PC-9 (cell line): Measurements from ENCODE around the gene CAPNS1. TPM values are rescaled to one million over a fixed set of nuclear protein-coding genes. Genes with fewer than 3 reads are reported as not detected.

Experiments
- BruUV-seq: library from RNA; stranded (reverse); fragments of 400-500 nt; replicated peaks from 2 replicates; lab custom pipeline; 2021; lab: Mats Ljungman, UMichigan
- CTCF ChIA-PET: fragments of 300-600 bp; sonication (Branson Sonifier 250); formaldehyde crosslinking; loops from one replicate; lab custom pipeline; 2022; ENCODE audit warnings: antibody characterized with exemption; lab: Charles Lee
- POLR2A ChIA-PET: fragments of 300-600 bp; sonication (Branson Sonifier 250); formaldehyde crosslinking; loops from one replicate; lab custom pipeline; 2022; ENCODE audit warnings: antibody characterized with exemption; ENCODE audit not compliant: unreplicated experiment; lab: Charles Lee
- DNase-seq, 2 experiments: peaks; one replicate each; pipeline versions ENCODE4 v3.0.0 to v3.0.0-alpha.2; 2015 to 2022; ENCODE audit warnings: mixed read lengths in 1 of 2
- H2AFZ ChIP-seq: fragments of 200-600 bp; sonication (generic); 2 replicates; pipeline ENCODE4 v1.8.1; 2017; ENCODE audit warnings: antibody characterized with exemption
- H3F3A ChIP-seq: fragments of 200-600 bp; sonication (generic); 2 replicates; pipeline ENCODE4 v1.8.1; 2017; ENCODE audit warnings: antibody characterized with exemption, mild to moderate bottlenecking, low read depth; ENCODE audit not compliant: insufficient read depth
- H3K27ac ChIP-seq: fragments of 200-600 bp; sonication (generic); 2 replicates; pipeline ENCODE4 v1.6.1; 2016; ENCODE audit warnings: mixed run types
- H3K27me3 ChIP-seq: fragments of 200-600 bp; sonication (generic); 2 replicates; pipeline ENCODE4 v1.6.1; 2016; ENCODE audit warnings: low read depth, mixed run types; ENCODE audit not compliant: insufficient read depth
- H3K36me3 ChIP-seq: fragments of 200-600 bp; sonication (generic); 2 replicates; pipeline ENCODE4 v1.6.1; 2016; ENCODE audit warnings: low read depth, mixed run types
- H3K4me1 ChIP-seq: fragments of 200-600 bp; sonication (generic); replicated peaks from 2 replicates; pipeline ENCODE4 v1.6.1; 2016; ENCODE audit warnings: mixed run types; ENCODE audit not compliant: insufficient read depth
- H3K4me2 ChIP-seq: fragments of 200-600 bp; sonication (generic); 2 replicates; pipeline ENCODE4 v1.6.1; 2017; ENCODE audit warnings: mixed run types
- H3K4me3 ChIP-seq: fragments of 200-600 bp; sonication (generic); 2 replicates; pipeline ENCODE4 v1.6.1; 2016; ENCODE audit warnings: mixed run types
- H3K79me2 ChIP-seq: fragments of 200-600 bp; sonication (generic); 2 replicates; pipeline ENCODE4 v1.6.1; 2017; ENCODE audit warnings: low read depth, mixed run types
- H3K9me2 ChIP-seq: fragments of 200-600 bp; sonication (generic); 2 replicates; pipeline ENCODE4 v1.8.1; 2017; ENCODE audit warnings: mild to moderate bottlenecking; ENCODE audit not compliant: insufficient read depth
- H3K9me3 ChIP-seq: fragments of 200-600 bp; sonication (generic); 2 replicates; pipeline ENCODE4 v1.8.1; 2016; ENCODE audit warnings: low read depth; ENCODE audit not compliant: insufficient read depth
- H4K20me1 ChIP-seq: fragments of 200-600 bp; sonication (generic); 2 replicates; pipeline ENCODE4 v1.8.1; 2017; ENCODE audit not compliant: insufficient read depth
- CTCF ChIP-seq: fragments of 200-600 bp; sonication (generic); conservative IDR thresholded peaks from 2 replicates; pipeline ENCODE4 v1.6.1; 2017; ENCODE audit warnings: mixed run types, antibody characterized with exemption, mild to moderate bottlenecking, moderate library complexity
- EZH2 ChIP-seq: fragments of 200-600 bp; sonication (generic); IDR thresholded peaks from 2 replicates; pipeline ENCODE4 v1.8.0; 2017; ENCODE audit warnings: antibody characterized with exemption, low read depth
- intact Hi-C: fragments of 100-400 bp; cut with micrococcal nuclease; formaldehyde crosslinking; loops from one replicate; pipeline ENCODE4 v1.10.0; 2022; ENCODE audit not compliant: unreplicated experiment
- total RNA-seq: library from RNA; stranded (reverse); gene quantifications from 2 replicates; pipeline ENCODE4 v1.2.3, GENCODE V29; 2021

CAPNS1 gene
- total RNA-seq, 1 experiment from 2014 or later, result 1,177 TPM

- POLR2A ChIA-PET, result no interaction called here
- peaks cover 7% of the 10 kb centered on the region for H3K79me2 ChIP-seq
- H3K9me3 ChIP-seq, result no peaks in the 10 kb centered on the region
- no peaks in the 10 kb centered on the region for H3K9me2 ChIP-seq
- CTCF ChIA-PET, result no interaction called here
- no peak for DNase-seq
- H3K27me3 ChIP-seq, result no peaks in the 10 kb centered on the region
- H2AFZ ChIP-seq, result no peak overlapping the region
- no peak overlapping the region for H3K4me3 ChIP-seq
- H3K27ac ChIP-seq, result no peak overlapping the region
- H3K4me1 ChIP-seq, result peaks cover 8% of the 10 kb centered on the region
- intact Hi-C loops, result no loop called here
- H3K36me3 ChIP-seq, result no peaks in the 10 kb centered on the region
- BruUV-seq, result no TSS peak
- no peaks in the 10 kb centered on the region for H4K20me1 ChIP-seq
- TF ChIP-seq EZH2 (no peak), CTCF (no peak)
- no peak overlapping the region for H3K4me2 ChIP-seq
- H3F3A ChIP-seq, result peaks cover 11% of the 10 kb centered on the region; the same call in 1 of the 2 replicates
Observed at GRCh38 chr19:36120092-36120983, 19.5 kb upstream of the CAPNS1 start.

- ChIA-PET POLR2A (no interaction called here), CTCF (no interaction called here)
- Histone ChIP-seq H3K9me3 (no peaks in the 10 kb centered on the region), H2AFZ (no peak overlapping the region), H3K9me2 (no peaks in the 10 kb centered on the region), H3K4me1 (peaks cover 6% of the 10 kb centered on the region), H3K4me3 (no peak overlapping the region), H3K79me2 (peaks cover 7% of the 10 kb centered on the region), H3K36me3 (no peaks in the 10 kb centered on the region), H3K4me2 (no peak overlapping the region), H3F3A (peaks cover 8% of the 10 kb centered on the region; the same call in 1 of the 2 replicates), H3K27me3 (no peaks in the 10 kb centered on the region), H3K27ac (no peak overlapping the region), H4K20me1 (no peaks in the 10 kb centered on the region)
- BruUV-seq, result no TSS peak
- TF ChIP-seq CTCF (no peak), EZH2 (no peak)
- intact Hi-C loops, result no loop called here
- no peak for DNase-seq
Observed at GRCh38 chr19:36120984-36121358, 18.9 kb upstream of the CAPNS1 start.

DNA sequence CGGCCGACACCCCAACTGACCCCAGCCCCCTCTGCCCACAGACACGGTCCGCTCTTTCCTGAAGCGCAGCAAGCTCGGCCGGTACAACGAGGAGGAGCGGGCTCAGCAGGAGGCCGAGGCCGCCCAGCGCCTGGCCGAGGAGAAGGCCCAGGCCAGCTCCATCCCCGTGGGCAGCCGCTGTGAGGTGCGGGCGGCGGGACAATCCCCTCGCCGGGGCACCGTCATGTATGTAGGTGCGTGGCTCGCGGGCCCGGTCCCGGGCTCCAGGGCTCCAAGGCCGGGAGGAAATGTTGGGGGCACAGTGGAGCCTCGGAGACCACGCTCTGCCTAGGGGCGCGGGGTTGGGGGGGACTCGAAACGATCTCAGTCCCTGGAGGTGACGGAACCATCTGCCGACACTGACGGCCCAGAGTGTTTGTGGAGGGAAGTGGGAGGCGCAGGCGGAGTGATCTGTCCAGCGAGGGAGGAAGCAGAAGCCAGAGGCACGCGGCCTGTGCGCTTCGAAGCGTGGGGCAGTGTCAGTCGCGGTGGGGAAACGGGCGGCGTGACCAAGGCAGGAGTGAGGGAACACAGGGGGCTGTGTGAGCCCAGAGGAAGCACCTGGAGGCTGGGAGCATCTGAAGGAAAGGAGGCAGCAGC, 18.3 kb upstream of the CAPNS1 start:
- H3K79me2 ChIP-seq, result peaks cover under 1% of the 10 kb centered on the region; the same call in 1 of the 2 replicates
- ChIA-PET CTCF (no interaction called here), POLR2A (no interaction called here)
- no TSS peak for BruUV-seq
- H3F3A ChIP-seq, result peaks cover 2% of the 10 kb centered on the region; the same call in 1 of the 2 replicates
- H3K27ac ChIP-seq, result no peak overlapping the region
- DNase-seq, result no peak
- no peaks in the 10 kb centered on the region for H3K36me3 ChIP-seq
- TF ChIP-seq EZH2 (no peak), CTCF (no peak)
- no peaks in the 10 kb centered on the region for H3K4me1 ChIP-seq
- H3K4me2 ChIP-seq, result no peak overlapping the region
- no peaks in the 10 kb centered on the region for H4K20me1 ChIP-seq
- intact Hi-C loops, result no loop called here
- H3K27me3 ChIP-seq, result no peaks in the 10 kb centered on the region
- H2AFZ ChIP-seq, result no peak overlapping the region
- H3K9me2 ChIP-seq, result no peaks in the 10 kb centered on the region
- H3K4me3 ChIP-seq, result no peak overlapping the region
- H3K9me3 ChIP-seq, result no peaks in the 10 kb centered on the region
